ENCODE results near the gene THADA. TPM values are rescaled to one million over a fixed set of nuclear protein-coding genes. Genes with fewer than 3 reads are reported as not detected.

The THADA gene
- total RNA-seq, 4 donors from 2014 or later = 26.2 to 58.3 (median 29.7) TPM

GRCh38 chr2:43309935-43310334 is 285.9 kb downstream of the THADA start:
- H3K36me3 ChIP-seq = no peaks in the 10 kb centered on the region
- H3K9me3 ChIP-seq = no peaks in the 10 kb centered on the region
- no peak overlapping the region for H3K4me3 ChIP-seq
- no peak overlapping the region for H3K27ac ChIP-seq
- no peaks in the 10 kb centered on the region for H3K27me3 ChIP-seq
- TF ChIP-seq CTCF (IDR thresholded peaks at IDR 0.05) (no peak), POLR2A (IDR thresholded peaks at IDR 0.05) (no peak), EP300 (IDR thresholded peaks at IDR 0.05) (no peak), POLR2AphosphoS5 (IDR thresholded peaks at IDR 0.05) (no peak)
- WGBS = 87% methylated on average over 1 of the region's 1 CpG
- DNase-seq (ENCODE audit: low spot score in 2 of 2) = no peak
- H3K4me1 ChIP-seq = peaks cover 54% of the 10 kb centered on the region

- no peak overlapping the region for H3K4me3 ChIP-seq
- no peak for DNase-seq (ENCODE audit: low spot score in 2 of 2)
- H3K36me3 ChIP-seq = no peaks in the 10 kb centered on the region
- peaks cover 58% of the 10 kb centered on the region for H3K4me1 ChIP-seq
- TF ChIP-seq EP300 (IDR thresholded peaks at IDR 0.05) (no peak), POLR2AphosphoS5 (IDR thresholded peaks at IDR 0.05) (no peak), POLR2A (IDR thresholded peaks at IDR 0.05) (no peak), CTCF (IDR thresholded peaks at IDR 0.05) (no peak)
- H3K27me3 ChIP-seq = no peaks in the 10 kb centered on the region
- H3K27ac ChIP-seq = no peak overlapping the region
- 99% methylated on average over 3 of the region's 3 CpGs for whole genome bisulfite sequencing
- no peaks in the 10 kb centered on the region for H3K9me3 ChIP-seq
These were observed 287.9 kb downstream of the THADA start for GRCh38 chr2:43307973-43308372.

GRCh38 chr2:43307046-43307445 is 288.8 kb downstream of the THADA start:
- Histone ChIP-seq H3K4me1 (peaks cover 64% of the 10 kb centered on the region), H3K4me3 (no peak overlapping the region), H3K36me3 (no peaks in the 10 kb centered on the region), H3K9me3 (no peaks in the 10 kb centered on the region), H3K27ac (peak overlapping the region; percentile 18), H3K27me3 (no peaks in the 10 kb centered on the region)
- TF ChIP-seq POLR2A (IDR thresholded peaks at IDR 0.05) (no peak), CTCF (IDR thresholded peaks at IDR 0.05) (no peak), EP300 (IDR thresholded peaks at IDR 0.05) (no peak), POLR2AphosphoS5 (IDR thresholded peaks at IDR 0.05) (no peak)
- DNase-seq (ENCODE audit: low spot score in 2 of 2) = no peak
- 46% methylated on average over 2 of the region's 2 CpGs for WGBS

- H3K27me3 ChIP-seq = no peaks in the 10 kb centered on the region
- peaks cover 65% of the 10 kb centered on the region for H3K4me1 ChIP-seq
- no peak overlapping the region for H3K4me3 ChIP-seq
- no peaks in the 10 kb centered on the region for H3K9me3 ChIP-seq
- no peak for DNase-seq (ENCODE audit: low spot score in 2 of 2)
- no peaks in the 10 kb centered on the region for H3K36me3 ChIP-seq
- H3K27ac ChIP-seq = peak overlapping the region; percentile 84
- TF ChIP-seq CTCF (IDR thresholded peaks at IDR 0.05) = no peak
- TF ChIP-seq EP300 (IDR thresholded peaks at IDR 0.05) = no peak
- TF ChIP-seq POLR2AphosphoS5 (IDR thresholded peaks at IDR 0.05) = no peak
- no peak for TF ChIP-seq POLR2A (IDR thresholded peaks at IDR 0.05)
- 98% methylated on average over 5 of the region's 5 CpGs for WGBS
These were observed 289.6 kb downstream of the THADA start for GRCh38 chr2:43306197-43306596.

GRCh38 chr2:43305517-43305916 is 290.3 kb downstream of the THADA start:
- Histone ChIP-seq H3K36me3 (no peaks in the 10 kb centered on the region), H3K4me3 (no peak overlapping the region), H3K27ac (peak overlapping the region; percentile 84), H3K27me3 (no peaks in the 10 kb centered on the region), H3K9me3 (no peaks in the 10 kb centered on the region), H3K4me1 (peaks cover 70% of the 10 kb centered on the region)
- 24% methylated on average over 2 of the region's 2 CpGs for WGBS
- TF ChIP-seq CTCF (IDR thresholded peaks at IDR 0.05) = no peak
- no peak for TF ChIP-seq POLR2AphosphoS5 (IDR thresholded peaks at IDR 0.05)
- TF ChIP-seq POLR2A (IDR thresholded peaks at IDR 0.05) = no peak
- TF ChIP-seq EP300 (IDR thresholded peaks at IDR 0.05) = no peak
- DNase-seq (ENCODE audit: low spot score in 2 of 2) = peak; percentile 88

Measured in suprapubic skin (tissue), 4 donors.